ENCODE results near the gene OLFM2.
"Not testable (repeated sequence)": the region's sequence is repeated elsewhere in the genome, so short reads cannot be mapped to it uniquely, and the experiment has no call there.

The OLFM2 gene

GRCh38 chr19:9848060-9848459 lies 88.3 kb downstream of the OLFM2 start:
- Mint-ChIP-seq H3K36me3 (peaks cover 6% of the 10 kb centered on the region), H3K4me1 (ENCODE audit: low read depth) (peaks cover 23% of the 10 kb centered on the region), H3K9me3 (ENCODE audit: low read depth) (no peaks in the 10 kb centered on the region), H3K27me3 (no peaks in the 10 kb centered on the region), H3K27ac (no peak overlapping the region), H3K4me3 (no peak overlapping the region)

- peaks cover 6% of the 10 kb centered on the region for H3K36me3 Mint-ChIP-seq
- no peaks in the 10 kb centered on the region for H3K27me3 Mint-ChIP-seq
- no peak overlapping the region for H3K4me3 Mint-ChIP-seq
- no peak overlapping the region for H3K27ac Mint-ChIP-seq
- peaks cover 18% of the 10 kb centered on the region for H3K4me1 Mint-ChIP-seq (ENCODE audit: low read depth)
- no peaks in the 10 kb centered on the region for H3K9me3 Mint-ChIP-seq (ENCODE audit: low read depth)
These were observed 89.1 kb downstream of the OLFM2 start for GRCh38 chr19:9847087-9847671.

GRCh38 chr19:9843626-9844273 lies 92.6 kb downstream of the OLFM2 start:
- not testable (repeated sequence) for H3K4me3 Mint-ChIP-seq; H3K36me3 Mint-ChIP-seq; H3K27ac Mint-ChIP-seq; H3K9me3 Mint-ChIP-seq (ENCODE audit: low read depth); H3K27me3 Mint-ChIP-seq
- H3K4me1 Mint-ChIP-seq (ENCODE audit: low read depth): peaks cover 20% of the 10 kb centered on the region

GRCh38 chr19:9842834-9843625 lies 93.3 kb downstream of the OLFM2 start:
- H3K4me3 Mint-ChIP-seq: no peak overlapping the region
- H3K36me3 Mint-ChIP-seq: peaks cover 6% of the 10 kb centered on the region
- no peaks in the 10 kb centered on the region for H3K27me3 Mint-ChIP-seq
- no peak overlapping the region for H3K27ac Mint-ChIP-seq
- peaks cover 20% of the 10 kb centered on the region for H3K4me1 Mint-ChIP-seq (ENCODE audit: low read depth)
- no peaks in the 10 kb centered on the region for H3K9me3 Mint-ChIP-seq (ENCODE audit: low read depth)

GRCh38 chr19:9839415-9839814 lies 96.9 kb downstream of the OLFM2 start:
- Mint-ChIP-seq H3K9me3 (ENCODE audit: low read depth) (no peaks in the 10 kb centered on the region), H3K27me3 (no peaks in the 10 kb centered on the region), H3K36me3 (peaks cover 3% of the 10 kb centered on the region), H3K4me3 (no peak overlapping the region), H3K27ac (no peak overlapping the region), H3K4me1 (ENCODE audit: low read depth) (peaks cover 17% of the 10 kb centered on the region)

- Mint-ChIP-seq H3K27ac (no peak overlapping the region), H3K4me1 (ENCODE audit: low read depth) (peaks cover 17% of the 10 kb centered on the region), H3K9me3 (ENCODE audit: low read depth) (no peaks in the 10 kb centered on the region), H3K4me3 (no peak overlapping the region), H3K36me3 (peaks cover 2% of the 10 kb centered on the region), H3K27me3 (no peaks in the 10 kb centered on the region)
These were observed 98.0 kb downstream of the OLFM2 start for GRCh38 chr19:9838324-9838723.

- no peaks in the 10 kb centered on the region for H3K27me3 Mint-ChIP-seq
- no peaks in the 10 kb centered on the region for H3K36me3 Mint-ChIP-seq
- no peaks in the 10 kb centered on the region for H3K9me3 Mint-ChIP-seq (ENCODE audit: low read depth)
- H3K4me3 Mint-ChIP-seq: peak overlapping the region; percentile 95
- peak overlapping the region; percentile 68 for H3K27ac Mint-ChIP-seq
- peaks cover 17% of the 10 kb centered on the region for H3K4me1 Mint-ChIP-seq (ENCODE audit: low read depth)
These were observed 100.3 kb downstream of the OLFM2 start for GRCh38 chr19:9836021-9836420.

- Mint-ChIP-seq H3K27ac (peak overlapping the region; percentile 68), H3K4me1 (ENCODE audit: low read depth) (peaks cover 15% of the 10 kb centered on the region), H3K4me3 (peak overlapping the region; percentile 95), H3K9me3 (ENCODE audit: low read depth) (no peaks in the 10 kb centered on the region), H3K36me3 (no peaks in the 10 kb centered on the region), H3K27me3 (no peaks in the 10 kb centered on the region)
These were observed 100.8 kb downstream of the OLFM2 start for GRCh38 chr19:9835507-9835949.

GRCh38 chr19:9834726-9835506 lies 101.4 kb downstream of the OLFM2 start, which contains the start of gene PIN1:
Gene PIN1 (plus strand): TSS chr19:9835318. CDS start chr19:9835345, 27 bp downstream.
- Mint-ChIP-seq H3K36me3 (no peaks in the 10 kb centered on the region), H3K27ac (peak within 1 kb of the TSS; percentile 77), H3K4me3 (peak within 1 kb of the TSS; percentile 95), H3K4me1 (ENCODE audit: low read depth) (peaks cover 16% of the 10 kb centered on the region), H3K27me3 (no peaks in the 10 kb centered on the region), H3K9me3 (ENCODE audit: low read depth) (no peaks in the 10 kb centered on the region)

- no peaks in the 10 kb centered on the region for H3K36me3 Mint-ChIP-seq
- peaks cover 18% of the 10 kb centered on the region for H3K4me1 Mint-ChIP-seq (ENCODE audit: low read depth)
- no peaks in the 10 kb centered on the region for H3K9me3 Mint-ChIP-seq (ENCODE audit: low read depth)
- H3K27ac Mint-ChIP-seq: peak overlapping the region; percentile 77
- no peaks in the 10 kb centered on the region for H3K27me3 Mint-ChIP-seq
- peak overlapping the region; percentile 90 for H3K4me3 Mint-ChIP-seq
These were observed 102.0 kb downstream of the OLFM2 start for GRCh38 chr19:9834307-9834725.

- Mint-ChIP-seq H3K27me3 (no peaks in the 10 kb centered on the region), H3K4me3 (peak overlapping the region; percentile 100), H3K9me3 (ENCODE audit: low read depth) (no peaks in the 10 kb centered on the region), H3K27ac (peak overlapping the region; percentile 72), H3K4me1 (ENCODE audit: low read depth) (peaks cover 28% of the 10 kb centered on the region), H3K36me3 (no peaks in the 10 kb centered on the region)
These were observed 107.7 kb downstream of the OLFM2 start for GRCh38 chr19:9828551-9829063.

GRCh38 chr19:9827289-9828238 lies 108.8 kb downstream of the OLFM2 start, which contains the start of gene UBL5:
Gene UBL5 (plus strand): TSS chr19:9827918. CDS start chr19:9828338, 420 bp downstream.
- H3K27ac Mint-ChIP-seq: peak within 1 kb of the TSS; percentile 97
- peaks cover 28% of the 10 kb centered on the region for H3K4me1 Mint-ChIP-seq (ENCODE audit: low read depth)
- H3K27me3 Mint-ChIP-seq: no peaks in the 10 kb centered on the region
- peak within 1 kb of the TSS; percentile 100 for H3K4me3 Mint-ChIP-seq
- no peaks in the 10 kb centered on the region for H3K36me3 Mint-ChIP-seq
- no peaks in the 10 kb centered on the region for H3K9me3 Mint-ChIP-seq (ENCODE audit: low read depth)

- Mint-ChIP-seq H3K9me3 (ENCODE audit: low read depth) (no peaks in the 10 kb centered on the region), H3K4me3 (no peak overlapping the region), H3K27ac (no peak overlapping the region), H3K4me1 (ENCODE audit: low read depth) (peaks cover 27% of the 10 kb centered on the region), H3K36me3 (no peaks in the 10 kb centered on the region), H3K27me3 (no peaks in the 10 kb centered on the region)
These were observed 112.5 kb downstream of the OLFM2 start for GRCh38 chr19:9823816-9824215.

Data from activated naive CD8-positive, alpha-beta T cell (primary cell).